HG02840 (cell line): Measurements from ENCODE around the gene CDC5L.

ENCODE experiments used
- ATAC-seq: cut with Tn5 transposase; IDR thresholded peaks from one replicate; pipeline ENCODE4 v1.9.1; 2021; ENCODE audit warnings: mild to moderate bottlenecking, moderate library complexity, moderate number of reproducible peaks; ENCODE audit not compliant: unreplicated experiment, low FRiP score

Gene CDC5L

DNA sequence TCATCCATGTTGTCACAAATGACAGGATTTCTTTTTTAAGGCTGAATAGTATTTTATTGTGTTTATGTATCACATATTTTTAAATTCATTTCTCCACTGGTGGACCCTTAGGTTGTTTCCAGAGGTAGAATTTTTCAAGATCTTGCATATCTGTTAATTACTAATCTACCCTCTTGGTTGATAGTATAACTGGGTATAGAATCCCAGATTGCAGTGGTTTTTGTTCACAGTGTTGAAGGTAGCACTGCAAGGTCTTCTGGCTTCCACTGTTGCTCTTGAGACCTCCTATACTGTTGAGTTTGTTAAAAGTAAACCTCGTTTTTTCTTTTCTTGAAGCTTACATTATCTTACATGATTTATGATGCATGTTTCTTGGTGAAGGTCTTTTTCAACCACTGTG, 22.9 kb downstream of the CDC5L start:
- no peak for ATAC-seq

DNA sequence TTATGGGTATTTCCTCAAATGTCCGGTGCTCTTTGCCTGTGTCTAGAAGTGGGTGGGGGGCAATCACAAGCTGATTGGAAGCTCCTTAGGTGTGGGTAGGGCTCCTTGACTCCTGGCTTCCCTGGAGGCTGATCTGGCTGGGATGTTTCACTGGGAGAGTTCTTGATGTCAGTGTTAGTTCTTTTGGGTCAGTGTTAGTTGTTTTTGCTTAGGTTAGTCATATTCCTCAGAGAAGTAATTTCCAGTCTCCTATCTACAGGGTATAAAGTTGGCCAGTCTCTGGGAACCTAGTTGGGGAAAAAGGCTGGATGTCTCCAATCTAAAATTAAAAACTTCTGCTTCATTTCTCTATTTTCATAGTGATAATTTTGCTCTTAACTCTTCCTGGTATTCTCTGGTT, 23.6 kb downstream of the CDC5L start:
- no peak for ATAC-seq

DNA sequence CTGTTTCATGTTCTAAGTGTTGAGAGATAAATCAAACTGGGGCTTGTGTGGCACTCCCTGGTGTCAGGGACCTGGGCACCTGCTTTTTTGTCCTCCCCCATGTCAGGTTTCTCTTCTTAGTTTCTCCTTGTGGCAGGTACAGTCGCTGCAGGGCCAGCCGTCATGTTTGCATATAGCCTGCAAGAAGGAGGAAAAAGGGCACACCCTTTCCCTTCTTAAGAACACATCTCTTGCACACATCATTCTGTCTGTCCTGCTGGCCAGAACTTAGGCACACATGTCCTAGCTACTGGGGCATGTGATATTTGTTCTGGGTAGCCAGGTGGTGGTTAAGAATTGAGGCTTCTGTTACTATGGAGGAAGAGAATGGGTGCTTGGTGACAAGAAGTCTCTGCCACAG, 27.9 kb downstream of the CDC5L start:
- ATAC-seq: no peak

DNA sequence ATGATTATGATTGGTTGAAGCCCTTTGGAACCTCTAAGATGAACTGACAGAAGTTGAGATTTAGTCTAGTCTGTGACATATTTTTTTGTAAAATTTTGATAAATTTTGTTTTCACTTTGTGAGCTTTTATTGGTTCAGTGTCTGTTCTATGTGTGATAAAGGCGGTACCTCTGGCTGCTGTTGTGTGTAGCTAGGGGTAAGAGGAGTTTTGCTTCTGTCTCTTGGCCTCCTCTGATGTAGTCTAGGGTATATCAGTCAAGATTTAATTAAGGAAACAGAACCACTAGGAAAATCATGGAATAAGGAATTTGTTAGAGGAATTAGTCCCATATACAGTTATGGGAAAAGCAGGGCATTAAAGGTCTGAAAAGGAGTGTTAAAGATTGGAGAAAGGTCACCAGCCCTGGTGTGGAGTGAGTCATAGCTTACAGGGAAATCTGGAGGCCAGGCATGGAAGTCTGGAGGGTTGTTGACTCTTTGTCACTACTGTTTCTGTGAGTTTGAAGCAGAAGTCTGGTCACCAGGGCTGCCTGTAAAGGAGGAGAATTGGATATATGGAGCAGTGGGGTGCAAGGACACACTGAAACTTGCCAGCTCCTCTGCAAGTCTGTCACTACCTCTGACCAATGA, 28.5 kb downstream of the CDC5L start:
- ATAC-seq: no peak

DNA sequence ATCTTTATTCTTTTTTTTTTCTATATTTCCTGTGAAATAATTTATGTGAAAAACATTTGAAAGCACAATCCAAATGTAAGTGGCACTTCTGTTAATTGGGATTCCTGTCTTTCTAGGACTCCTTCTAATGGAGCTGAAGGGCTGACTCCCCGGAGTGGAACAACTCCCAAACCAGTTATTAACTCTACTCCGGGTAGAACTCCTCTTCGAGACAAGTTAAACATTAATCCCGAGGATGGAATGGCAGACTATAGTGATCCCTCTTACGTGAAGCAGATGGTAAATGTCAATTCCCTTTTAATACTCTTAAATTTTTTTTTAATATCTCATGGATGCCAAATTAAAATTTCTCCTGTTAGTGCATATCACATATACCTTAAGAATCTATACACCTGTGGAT, 35.0 kb downstream of the CDC5L start:
- ATAC-seq: no peak

DNA sequence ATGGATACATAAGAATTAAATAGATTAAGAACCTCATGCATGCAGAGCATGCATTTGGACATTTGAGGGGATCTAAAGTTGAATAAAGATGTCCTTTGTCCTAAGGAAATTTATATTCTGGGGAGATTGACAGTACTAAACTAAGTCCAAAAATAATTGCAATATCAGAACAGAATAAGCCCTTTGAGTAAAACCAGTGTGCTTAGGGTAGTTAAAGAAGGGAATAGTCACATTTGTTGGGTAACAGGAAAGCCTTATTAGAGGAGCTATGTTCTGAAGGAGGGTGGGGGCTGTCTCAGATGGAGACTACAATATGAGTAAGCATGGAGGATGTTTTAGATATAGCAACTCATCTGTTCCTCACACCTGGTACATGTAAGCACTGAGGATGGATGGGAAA, 35.8 kb downstream of the CDC5L start:
- ATAC-seq: no peak

DNA sequence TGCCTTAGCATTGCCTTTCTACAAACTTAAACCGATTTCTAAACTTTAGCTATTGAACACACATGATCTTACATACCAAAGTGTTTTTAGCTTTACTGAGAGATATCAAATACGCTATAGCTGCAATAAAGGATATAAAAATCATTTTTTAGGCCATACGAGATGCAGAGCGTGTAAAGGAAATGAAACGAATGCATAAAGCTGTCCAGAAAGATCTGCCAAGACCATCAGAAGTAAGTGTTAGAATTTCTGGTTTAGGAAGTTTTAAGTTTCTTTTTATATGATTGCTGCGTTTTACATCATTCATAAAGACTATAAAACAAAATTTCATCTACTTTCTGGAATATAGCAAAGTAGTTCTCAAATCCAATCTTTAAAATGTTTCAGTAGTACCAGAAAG, 38.4 kb downstream of the CDC5L start:
- no peak for ATAC-seq

DNA sequence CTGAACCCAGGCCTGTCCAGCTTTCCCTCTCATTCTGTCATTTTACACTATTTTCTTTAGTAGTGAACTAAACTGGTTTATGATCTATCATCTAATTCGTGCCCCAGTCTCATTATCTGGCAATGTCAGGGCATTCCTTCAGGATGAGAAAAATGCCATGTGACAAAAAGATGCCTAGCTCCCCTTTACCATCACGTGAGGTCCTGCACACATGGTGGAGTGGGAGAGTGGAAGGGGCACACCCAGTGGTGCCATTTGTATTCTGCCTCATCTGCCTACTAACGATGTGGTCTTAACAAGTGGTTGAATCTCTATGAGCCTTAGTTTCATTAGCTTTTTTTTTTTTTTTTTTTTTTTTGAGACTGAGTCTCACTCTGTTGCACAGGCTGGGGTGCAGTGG, 41.2 kb downstream of the CDC5L start:
- no peak for ATAC-seq

DNA sequence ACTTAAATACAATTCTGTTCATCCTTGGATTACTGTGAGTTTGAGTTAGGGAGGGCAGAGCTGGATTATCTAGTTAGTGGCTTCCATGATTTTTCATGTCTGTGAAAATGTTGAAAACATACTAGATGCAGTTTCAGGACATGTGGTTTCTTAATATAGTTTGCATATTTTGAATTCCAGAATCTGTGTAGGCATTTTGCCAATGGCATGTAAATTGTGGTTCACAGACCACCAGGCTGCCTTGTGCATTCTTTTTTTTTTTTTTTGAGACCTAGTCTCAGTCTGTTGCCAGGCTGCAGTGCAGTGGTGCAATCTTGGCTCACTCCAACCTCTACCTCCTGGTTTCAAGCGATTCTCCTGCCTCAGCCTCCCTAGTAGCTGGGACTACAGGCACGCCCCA, 42.8 kb downstream of the CDC5L start:
- no peak for ATAC-seq

DNA sequence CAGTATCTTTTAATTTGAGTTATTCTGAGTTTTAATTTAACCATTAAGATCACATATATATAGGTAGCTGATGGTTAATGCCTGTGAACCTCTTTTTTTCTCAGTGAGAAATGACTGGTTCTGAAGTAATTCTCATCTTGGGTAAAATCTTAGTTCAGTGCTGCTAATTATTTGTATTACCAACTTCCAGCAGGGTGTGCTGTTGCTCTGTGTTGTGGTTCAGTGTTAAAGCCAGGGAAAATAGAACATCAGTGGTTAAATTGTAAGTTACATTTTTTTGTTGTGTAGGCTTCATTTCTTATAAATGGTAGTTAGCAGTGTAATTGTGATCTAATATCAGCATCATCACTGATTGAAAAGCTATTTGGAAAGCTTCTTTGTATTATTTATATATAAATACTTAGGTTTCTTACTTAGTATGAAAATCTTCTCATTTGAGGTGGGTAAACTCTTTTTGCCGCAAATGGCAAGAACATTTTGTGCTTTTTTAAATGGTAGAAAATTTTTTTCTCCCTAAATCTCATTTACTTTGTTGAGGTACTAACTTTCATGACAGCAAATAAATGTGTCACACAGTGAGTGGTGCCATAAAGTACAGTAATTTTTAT, 43.7 kb downstream of the CDC5L start:
- no peak for ATAC-seq

DNA sequence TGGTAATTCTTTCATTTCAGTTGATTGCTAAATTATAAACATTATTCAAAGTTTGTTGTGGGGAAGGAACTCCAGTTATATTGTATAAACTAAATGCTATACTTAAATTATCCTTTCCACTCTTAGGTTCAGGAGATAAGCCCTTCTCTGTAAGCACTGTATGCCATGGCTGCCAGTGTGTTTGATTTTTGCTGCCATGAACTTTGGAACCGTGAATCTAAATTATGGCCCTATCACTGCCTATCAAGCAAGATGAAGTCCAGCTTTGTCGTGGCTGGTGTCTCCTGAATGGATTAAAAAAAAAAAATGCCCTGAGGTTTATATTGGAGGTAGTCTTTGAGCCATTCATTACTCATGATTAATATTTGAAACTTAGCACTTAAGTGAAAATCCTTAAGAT, 44.7 kb downstream of the CDC5L start:
- ATAC-seq: no peak

DNA sequence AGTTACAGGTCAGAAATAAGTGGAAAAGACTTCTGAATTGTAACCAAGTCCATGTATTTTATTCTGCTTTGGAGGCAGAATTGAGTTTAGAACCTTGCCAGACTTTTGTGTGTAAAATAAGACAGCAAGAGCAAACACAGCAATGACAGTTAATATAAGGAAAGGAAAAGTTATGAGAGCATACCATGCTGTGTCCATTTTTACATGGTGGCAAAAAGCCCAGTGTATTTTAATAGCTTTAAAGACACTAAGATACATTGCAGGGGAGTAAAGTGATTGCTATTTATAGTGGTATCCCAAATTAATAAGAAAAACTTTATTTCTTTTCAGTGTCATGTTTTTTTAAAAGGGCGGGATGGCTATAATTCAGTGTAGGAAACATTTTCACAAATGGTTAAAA, 45.2 kb downstream of the CDC5L start:
- ATAC-seq: no peak

DNA sequence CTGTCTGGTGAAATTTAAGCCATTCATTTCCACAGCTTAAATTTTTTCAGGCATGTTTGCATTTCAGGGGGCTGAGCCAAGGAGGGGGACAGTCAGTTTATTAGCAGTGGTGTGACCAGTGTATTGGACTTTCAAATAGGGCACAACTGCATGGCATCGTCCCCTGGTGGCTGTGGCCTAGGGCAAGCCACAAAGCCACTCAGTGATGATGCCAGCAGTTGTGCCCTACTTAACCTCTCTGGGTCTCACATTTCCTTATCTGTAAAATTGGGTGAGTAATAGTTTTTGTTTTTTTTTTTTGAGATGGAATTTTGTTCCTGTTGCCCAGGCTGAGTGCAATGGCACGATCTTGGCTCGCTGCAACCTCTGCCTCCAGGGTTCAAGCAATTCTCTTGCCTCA, 48.0 kb downstream of the CDC5L start:
- ATAC-seq: no peak

DNA sequence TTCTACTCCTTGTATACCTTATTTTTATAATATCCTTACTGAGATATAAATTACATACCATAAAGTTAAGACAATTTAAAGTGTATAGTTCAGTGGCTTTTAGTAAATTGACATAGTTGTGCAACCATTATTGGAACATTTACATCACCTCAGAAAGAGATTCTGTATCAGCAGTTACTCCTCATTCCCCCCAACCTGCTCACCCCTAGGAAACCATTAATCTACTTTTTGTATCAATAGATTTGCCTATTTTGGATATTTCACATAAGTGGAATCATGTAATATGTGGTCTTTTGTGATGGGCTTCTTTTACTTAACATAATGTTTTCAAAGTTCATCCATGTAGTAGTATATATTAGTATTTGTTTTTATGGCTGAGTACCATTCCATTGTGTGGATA, 51.3 kb downstream of the CDC5L start:
- ATAC-seq: no peak

DNA sequence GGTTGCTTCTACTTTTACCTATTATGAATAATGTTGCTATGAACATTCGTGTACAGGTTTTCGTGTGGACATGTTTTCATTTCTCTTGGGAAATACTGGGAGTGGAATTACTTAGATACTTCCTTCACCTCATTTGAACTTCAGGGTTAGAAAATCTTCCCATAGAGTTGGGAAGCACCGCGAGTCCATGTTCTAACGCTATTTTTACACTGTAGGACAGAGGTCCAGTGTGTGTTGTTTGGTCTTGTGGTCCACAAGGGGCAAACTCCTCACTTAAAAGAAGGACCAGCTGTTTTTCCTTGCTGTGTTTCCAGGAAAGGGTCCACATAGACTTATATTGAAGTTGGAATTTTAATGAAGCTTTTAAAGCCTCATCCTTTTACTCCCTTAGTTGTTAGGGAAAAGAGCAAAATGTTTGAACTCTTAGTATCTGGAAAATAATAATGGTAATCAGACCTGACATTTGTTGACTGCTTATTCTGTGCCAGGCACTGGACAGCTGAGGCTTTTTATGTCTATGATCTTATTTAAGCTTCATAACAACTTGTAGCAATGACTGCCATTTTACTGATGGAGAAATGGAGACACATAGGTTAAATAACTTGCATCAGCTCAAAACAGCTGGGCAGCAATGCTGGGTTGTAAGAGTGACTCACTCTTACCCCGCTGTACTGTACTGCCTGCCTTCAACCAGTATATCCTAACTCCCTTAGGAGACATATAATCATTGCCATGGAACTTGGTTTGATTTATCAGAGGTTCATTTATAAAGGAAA, 52.0 kb downstream of the CDC5L start:
- no peak for ATAC-seq

DNA sequence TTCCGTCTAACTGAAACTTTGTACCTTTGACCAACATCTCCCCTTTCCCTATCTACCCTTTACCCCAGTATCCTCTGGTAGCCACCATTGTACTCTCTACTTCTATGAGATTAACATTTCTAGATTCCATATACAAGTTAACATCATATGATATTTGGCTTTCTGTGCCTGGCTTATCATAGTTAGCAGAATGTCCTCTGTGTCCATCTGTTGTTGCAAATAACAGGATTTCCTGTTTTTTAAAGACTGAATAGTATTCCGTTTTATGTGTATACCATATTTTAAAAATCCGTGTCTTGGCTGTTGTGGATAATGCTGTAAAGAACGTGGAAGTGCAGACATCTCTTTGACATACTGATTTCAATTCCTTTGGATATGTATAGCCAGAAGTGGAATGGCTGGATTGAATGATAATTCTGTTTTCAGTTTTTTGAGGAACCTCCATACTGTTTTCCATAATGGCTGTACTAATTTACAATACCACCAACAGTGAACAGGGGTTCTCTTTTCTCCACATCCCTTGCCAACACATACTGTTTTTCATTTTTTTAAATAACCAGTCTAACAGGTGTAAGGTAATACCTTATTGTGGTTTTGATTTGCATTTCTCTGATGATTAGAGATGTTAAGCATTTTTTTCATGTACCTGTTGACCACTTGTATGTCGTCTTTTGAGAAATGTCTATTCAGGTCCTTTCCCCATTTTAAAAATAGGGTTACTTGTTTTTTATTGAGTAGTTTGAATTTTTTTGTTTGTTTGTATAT, 53.8 kb downstream of the CDC5L start:
- no peak for ATAC-seq

DNA sequence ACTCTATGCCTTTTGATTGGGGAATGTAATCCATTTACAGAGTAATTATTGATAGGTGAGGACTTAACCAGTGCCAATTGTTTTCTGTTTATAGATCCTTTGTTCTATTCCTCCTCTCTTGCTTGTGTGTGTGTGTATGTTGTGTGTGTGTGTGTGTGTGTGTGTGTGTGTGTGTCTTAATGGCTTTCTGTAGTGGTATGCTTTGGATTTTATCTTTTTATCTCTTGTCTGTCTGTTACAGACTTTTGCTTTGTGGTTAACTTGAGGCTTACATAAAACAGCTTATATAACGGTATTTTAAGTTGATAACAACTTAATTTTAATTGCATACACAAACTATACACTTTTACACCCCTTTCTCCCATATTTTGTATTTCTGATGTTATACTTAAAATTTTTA, 54.7 kb downstream of the CDC5L start:
- no peak for ATAC-seq

DNA sequence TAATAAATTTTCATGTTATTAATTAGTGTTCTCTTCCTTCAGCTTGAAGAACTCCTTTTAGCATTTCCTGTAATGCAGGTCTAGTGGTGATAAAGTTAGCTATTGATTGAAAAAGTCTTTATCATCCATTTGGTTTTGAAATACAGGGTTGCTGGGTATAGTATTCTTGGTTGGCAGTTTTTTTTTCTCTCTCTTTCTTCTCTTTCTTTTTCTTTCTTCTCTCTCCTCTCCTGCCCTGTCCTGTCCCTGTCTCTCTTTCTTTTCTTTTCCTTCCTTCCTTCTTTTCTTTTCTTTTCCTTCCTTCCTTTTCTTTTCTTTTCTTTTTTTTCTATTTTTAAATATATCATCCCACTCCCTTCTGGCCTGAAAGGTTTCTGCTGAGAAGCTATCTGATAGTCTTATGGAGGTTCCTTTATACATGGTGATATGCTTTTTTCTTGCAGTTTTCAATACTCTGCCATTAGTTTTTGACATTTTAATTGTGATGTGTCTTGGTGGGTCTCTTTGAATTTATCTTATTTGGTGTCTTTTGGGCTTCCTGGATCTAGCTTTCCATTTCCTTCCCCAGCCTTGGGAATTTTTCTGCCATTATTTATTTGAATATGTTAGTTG, 55.4 kb downstream of the CDC5L start:
- ATAC-seq: no peak

DNA sequence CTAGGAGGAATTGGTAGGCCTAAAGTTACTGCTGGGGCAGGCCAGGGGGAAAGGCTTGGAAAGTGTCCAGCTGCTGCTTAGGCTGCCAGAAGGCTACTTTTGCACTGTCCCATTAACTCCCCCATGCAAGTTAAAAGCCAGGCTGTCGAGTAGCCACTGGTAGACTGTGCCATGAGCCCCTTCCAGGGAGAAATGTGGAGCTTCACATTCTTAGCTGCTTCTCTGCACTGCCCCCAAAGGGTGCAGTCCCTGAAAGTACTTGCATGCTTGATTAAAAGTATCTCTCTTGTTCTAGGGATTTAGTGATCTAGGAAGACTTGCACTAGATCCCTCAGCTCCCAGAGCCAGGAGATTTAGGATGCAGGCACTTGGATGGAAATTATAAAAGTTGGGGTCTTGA, 57.3 kb downstream of the CDC5L start:
- ATAC-seq: no peak

DNA sequence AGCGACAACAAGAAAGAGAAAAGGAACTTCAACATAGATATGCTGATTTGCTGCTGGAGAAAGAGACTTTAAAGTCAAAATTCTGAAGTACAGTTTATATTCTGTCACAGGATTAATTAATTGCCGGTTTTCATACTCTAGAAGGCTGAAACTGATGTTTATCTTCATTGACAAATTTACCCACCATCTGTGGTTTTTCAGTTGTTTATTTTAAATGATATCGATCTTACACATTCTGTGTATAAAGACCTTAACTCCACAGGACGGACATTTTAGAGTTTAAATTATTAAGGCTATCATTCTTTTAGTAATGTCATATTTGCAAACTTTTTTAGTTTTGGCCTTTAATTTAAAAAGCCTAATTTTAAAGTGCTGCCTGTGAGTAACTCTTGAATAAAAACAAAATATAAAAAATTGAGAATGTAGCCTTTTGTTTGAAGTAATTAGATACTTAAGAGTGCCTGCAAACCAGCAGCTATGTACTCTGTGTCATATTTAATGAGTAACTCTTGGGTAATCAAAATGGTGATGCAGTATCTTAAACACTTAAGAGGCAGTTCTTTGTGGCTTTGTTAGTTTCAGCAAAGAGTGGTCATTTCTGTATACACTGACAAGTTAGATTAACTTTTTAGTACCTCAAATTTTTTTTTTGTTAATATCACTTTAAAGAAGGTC, 59.3 kb downstream of the CDC5L start:
- ATAC-seq: no peak
